HCT116 (cell line): ENCODE results near the gene CDK18. TPM values are rescaled to one million over a fixed set of nuclear protein-coding genes. Genes with fewer than 3 reads are reported as not detected.
A peak's percentile ranks its signal among the peaks of the same experiment; 100 is the strongest.

ENCODE experiments used
- ATAC-seq: fragments of 200-7000 bp; cut with Tn5 transposase; 2 replicates; pipeline ENCODE4 v1.9.1; 2020; ENCODE audit warnings: mild to moderate bottlenecking, moderate library complexity
- BruUV-seq: library from RNA; stranded (reverse); fragments of 400-500 nt; replicated peaks from 2 replicates; lab custom pipeline; 2021; lab: Mats Ljungman, UMichigan
- CTCF ChIA-PET: fragments of 300-600 bp; sonication (Branson Sonifier 250); formaldehyde crosslinking; loops from one replicate; lab custom pipeline; 2021; ENCODE audit warnings: antibody characterized with exemption; lab: Charles Lee
- POLR2A ChIA-PET: fragments of 300-600, 350-600 bp; sonication (Branson Sonifier 250); formaldehyde crosslinking; loops from one replicate; lab custom pipeline; 2021; ENCODE audit warnings: antibody characterized with exemption; lab: Charles Lee
- RAD21 ChIA-PET, 2 experiments: fragments of 300-600 bp; sonication (Branson Sonifier 250); formaldehyde crosslinking; loops; one replicate each; lab custom pipeline; 2023; ENCODE audit warnings: low total read pairs in 2 of 2; ENCODE audit not compliant: uncharacterized antibody in 2 of 2, unreplicated experiment in 2 of 2, low non-redundant PET in 1 of 2; lab: Charles Lee
- DNase-seq: peaks from one replicate; pipeline ENCODE4 v3.0.0-alpha.2; 2010; ENCODE audit warnings: low read depth, low spot score
- H2AFZ ChIP-seq: fragments of 200-600 bp; shearing (Covaris generic), sonication (generic); 2 replicates; pipeline ENCODE4 v1.6.1; 2017; ENCODE audit warnings: low read depth, mixed run types, mixed read lengths, antibody characterized with exemption, low read length; ENCODE audit not compliant: poor library complexity, severe bottlenecking
- H3K27ac ChIP-seq: 2 replicates; pipeline ENCODE4 v1.5.1; 2012; ENCODE audit warnings: low read depth, low read length
- H3K27me3 ChIP-seq: fragments of 200-600 bp; sonication (generic); 2 replicates; pipeline ENCODE4 v1.6.1; 2016; ENCODE audit warnings: mixed run types, low read length, mixed read lengths; ENCODE audit not compliant: insufficient read depth
- H3K36me3 ChIP-seq, 2 experiments: fragments of 200-500 bp in 1 of 2; fragments of 200-600 bp in 1 of 2; sonication (Bioruptor generic) in 1 of 2; sonication (generic) in 1 of 2; 2 replicates each; pipeline versions ENCODE4 v1.5.1 to v1.6.1; 2014 to 2016; ENCODE audit warnings: low read length in 2 of 2, inconsistent platforms in 1 of 2, mixed read lengths in 1 of 2, mixed run types in 1 of 2; ENCODE audit not compliant: insufficient read depth in 2 of 2, control insufficient read depth in 1 of 2
- H3K4me1 ChIP-seq, 2 experiments: fragments of 200-600 bp in 1 of 2; sonication (generic) in 1 of 2; 2 replicates each; pipeline versions ENCODE4 v1.5.1 to v1.6.1; 2012 to 2017; ENCODE audit warnings: low read length in 2 of 2, inconsistent platforms in 1 of 2, mild to moderate bottlenecking in 1 of 2, mixed read lengths in 1 of 2, mixed run types in 1 of 2, moderate library complexity in 1 of 2; ENCODE audit not compliant: insufficient read depth in 2 of 2, control insufficient read depth in 1 of 2
- H3K4me2 ChIP-seq: fragments of 200-600 bp; sonication (generic); 2 replicates; pipeline ENCODE4 v1.6.1; 2017; ENCODE audit warnings: mixed run types, low read length, mixed read lengths
- H3K4me3 ChIP-seq, 2 experiments: fragments of 200-600 bp in 1 of 2; sonication (generic) in 1 of 2; replicated peaks in 1 of 2; 2 replicates each; pipeline ENCODE4 v1.5.1; 2011 to 2016; ENCODE audit warnings: low read length in 2 of 2, control low read depth in 1 of 2, low read depth in 1 of 2, mild to moderate bottlenecking in 1 of 2, mixed read lengths in 1 of 2, mixed run types in 1 of 2
- H3K79me2 ChIP-seq: fragments of 200-600 bp; sonication (generic); 2 replicates; pipeline ENCODE4 v1.6.1; 2017; ENCODE audit warnings: mild to moderate bottlenecking, mixed run types, low read length, moderate library complexity, mixed read lengths; ENCODE audit not compliant: insufficient read depth
- H3K9ac ChIP-seq: fragments of 200-600 bp; sonication (generic); 2 replicates; pipeline ENCODE4 v1.6.1; 2016; ENCODE audit warnings: low read length, mixed read lengths
- H3K9me2 ChIP-seq: fragments of 200-600 bp; sonication (generic), shearing (Covaris generic); 2 replicates; pipeline ENCODE4 v1.6.1; 2017; ENCODE audit warnings: mixed run types, mild to moderate bottlenecking, moderate library complexity; ENCODE audit not compliant: insufficient read depth
- H3K9me3 ChIP-seq, 2 experiments: fragments of 200-500 bp in 1 of 2; fragments of 200-600 bp in 1 of 2; sonication (Bioruptor generic) in 1 of 2; sonication (generic) in 1 of 2; 2 replicates each; pipeline ENCODE4 v1.6.1; 2014 to 2017; ENCODE audit warnings: low read length in 2 of 2, mixed read lengths in 2 of 2, inconsistent platforms in 1 of 2, low read depth in 1 of 2, mild to moderate bottlenecking in 1 of 2, mixed run types in 1 of 2, moderate library complexity in 1 of 2; ENCODE audit not compliant: control insufficient read depth in 1 of 2, insufficient read depth in 1 of 2
- H4K20me1 ChIP-seq: fragments of 200-600 bp; sonication (generic), shearing (Covaris generic); 2 replicates; pipeline ENCODE4 v1.6.1; 2017; ENCODE audit warnings: mixed run types, mild to moderate bottlenecking, moderate library complexity; ENCODE audit not compliant: insufficient read depth
- CBX3 ChIP-seq: IDR thresholded peaks from 2 replicates; pipeline ENCODE4 v1.6.1; 2012; ENCODE audit warnings: low read depth
- CEBPB ChIP-seq: IDR thresholded peaks from 2 replicates; pipeline ENCODE4 v1.6.1; 2012; ENCODE audit warnings: low read depth
- EGR1 ChIP-seq: IDR thresholded peaks from 2 replicates; pipeline ENCODE4 v1.6.1; 2012; ENCODE audit warnings: low read depth
- FOSL1 ChIP-seq: IDR thresholded peaks from 2 replicates; pipeline ENCODE4 v1.6.1; 2012; ENCODE audit warnings: low read depth
- JUND ChIP-seq: IDR thresholded peaks from 2 replicates; pipeline ENCODE4 v1.6.1; 2012
- POLR2A ChIP-seq: IDR thresholded peaks from 2 replicates; pipeline ENCODE4 v1.7.0; 2011; ENCODE audit warnings: borderline replicate concordance; ENCODE audit not compliant: insufficient read depth, insufficient read length; ENCODE audit errors: extremely low read depth
- RAD21 ChIP-seq: IDR thresholded peaks from 2 replicates; pipeline ENCODE4 v1.6.1; 2012; ENCODE audit warnings: low read depth, mild to moderate bottlenecking
- SIN3A ChIP-seq: IDR thresholded peaks from 2 replicates; pipeline ENCODE4 v1.6.1; 2012; ENCODE audit warnings: low read depth
- TCF7L2 ChIP-seq: IDR thresholded peaks from 2 replicates; pipeline ENCODE4 v1.7.0; 2011; ENCODE audit warnings: borderline replicate concordance, inconsistent platforms; ENCODE audit not compliant: insufficient read depth, insufficient read length; ENCODE audit errors: extremely low read depth
- ZBTB33 ChIP-seq: IDR thresholded peaks from 2 replicates; pipeline ENCODE4 v1.6.1; 2011; ENCODE audit warnings: mild to moderate bottlenecking, low read length, moderate library complexity; ENCODE audit not compliant: insufficient replicate concordance; ENCODE audit errors: extremely low read depth
- ZFX ChIP-seq: fragments of 450-650 bp; IDR thresholded peaks from 2 replicates; pipeline ENCODE4 v1.6.1; 2017
- intact Hi-C: fragments of 100-400 bp; cut with micrococcal nuclease; formaldehyde crosslinking; loops from 2 replicates; pipeline ENCODE4 v1.10.0; 2022
- total RNA-seq: library from RNA; stranded (reverse); gene quantifications from one replicate; pipeline ENCODE4 v1.2.1, GENCODE V29; 2021; ENCODE audit not compliant: unreplicated experiment
- TF ChIP-seq, protein P1 (sequence below), 3 experiments: fragments of 200-600 bp in 1 of 3; sonication (generic) in 1 of 3; IDR thresholded peaks in 2 of 3; conservative IDR thresholded peaks in 1 of 3; 2 replicates each; pipeline ENCODE4 v1.5.1; 2012 to 2017; ENCODE audit warnings: low read depth in 2 of 3, low read length in 2 of 3, antibody characterized with exemption in 1 of 3, borderline replicate concordance in 1 of 3, control low read depth in 1 of 3, mild to moderate bottlenecking in 1 of 3, mixed read lengths in 1 of 3, mixed run types in 1 of 3, moderate library complexity in 1 of 3; ENCODE audit not compliant: insufficient read depth in 1 of 3

The CDK18 gene
- total RNA-seq, 1 experiment from 2014 or later = 32.0 TPM

GRCh38 chr1:205495237-205495823 is 9.1 kb upstream of the CDK18 start:
- Histone ChIP-seq H3K9ac (no peak overlapping the region), H3K79me2 (no peaks in the 10 kb centered on the region), H3K27me3 (no peaks in the 10 kb centered on the region), H3K36me3 (no peaks in the 10 kb centered on the region), H3K4me2 (0 out of 2 replicates have a peak overlapping the region, but pooled peaks have one; percentile 25), H2AFZ (no peak overlapping the region), H3K4me1 (peaks cover 17 to 22% of the 10 kb centered on the region in 2 experiments), H3K4me3 (no peak overlapping the region), H3K27ac (no peak overlapping the region), H4K20me1 (no peaks in the 10 kb centered on the region), H3K9me2 (no peaks in the 10 kb centered on the region), H3K9me3 (no peaks in the 10 kb centered on the region)
- BruUV-seq = no TSS peak
- ATAC-seq (no peak), DNase-seq (no peak)
- intact Hi-C loops = no loop called here
- TF ChIP-seq RAD21 (no peak), EGR1 (no peak), FOSL1 (no peak), TCF7L2 (peak; percentile 18)
- TF ChIP-seq, protein P1, sequence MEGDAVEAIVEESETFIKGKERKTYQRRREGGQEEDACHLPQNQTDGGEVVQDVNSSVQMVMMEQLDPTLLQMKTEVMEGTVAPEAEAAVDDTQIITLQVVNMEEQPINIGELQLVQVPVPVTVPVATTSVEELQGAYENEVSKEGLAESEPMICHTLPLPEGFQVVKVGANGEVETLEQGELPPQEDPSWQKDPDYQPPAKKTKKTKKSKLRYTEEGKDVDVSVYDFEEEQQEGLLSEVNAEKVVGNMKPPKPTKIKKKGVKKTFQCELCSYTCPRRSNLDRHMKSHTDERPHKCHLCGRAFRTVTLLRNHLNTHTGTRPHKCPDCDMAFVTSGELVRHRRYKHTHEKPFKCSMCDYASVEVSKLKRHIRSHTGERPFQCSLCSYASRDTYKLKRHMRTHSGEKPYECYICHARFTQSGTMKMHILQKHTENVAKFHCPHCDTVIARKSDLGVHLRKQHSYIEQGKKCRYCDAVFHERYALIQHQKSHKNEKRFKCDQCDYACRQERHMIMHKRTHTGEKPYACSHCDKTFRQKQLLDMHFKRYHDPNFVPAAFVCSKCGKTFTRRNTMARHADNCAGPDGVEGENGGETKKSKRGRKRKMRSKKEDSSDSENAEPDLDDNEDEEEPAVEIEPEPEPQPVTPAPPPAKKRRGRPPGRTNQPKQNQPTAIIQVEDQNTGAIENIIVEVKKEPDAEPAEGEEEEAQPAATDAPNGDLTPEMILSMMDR (IDR thresholded peaks at IDR 0.05 in 2 of 3, conservative IDR thresholded peaks at IDR 0.05 in 1 of 3; ENCODE audit: borderline replicate concordance in 1 of 3, insufficient read depth in 1 of 3, low read depth in 2 of 3, low read length in 2 of 3) = no peak
- CTCF ChIA-PET = interaction anchor here (1.2 to 12.3 kb wide), 3 partner anchors 10 to 34 kb away, joined by 3 to 200 read pairs (median 4); no protein-coding TSS in a partner anchor
- RAD21 ChIA-PET = no interaction called here
- POLR2A ChIA-PET = no interaction called here

DNA sequence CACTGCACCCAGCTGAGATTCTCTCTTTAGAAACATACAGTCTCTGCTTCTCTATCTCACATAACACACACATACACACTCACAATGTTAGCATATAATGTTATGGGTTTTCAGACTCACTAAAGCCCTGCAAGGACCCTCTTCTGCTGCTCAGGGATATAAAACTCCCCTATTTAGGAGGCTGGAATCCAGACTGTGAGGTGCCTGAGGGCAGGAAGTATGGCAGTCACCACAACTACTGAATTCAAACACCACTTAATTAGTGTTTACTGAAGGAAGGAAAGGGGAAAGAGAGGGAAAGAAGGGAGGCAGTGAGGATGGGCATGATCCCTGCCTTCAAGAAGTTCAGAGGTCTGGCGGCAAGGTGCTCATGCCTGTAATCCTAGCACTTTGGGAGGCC is 7.8 kb upstream of the CDK18 start:
- intact Hi-C loops = no loop called here
- CTCF ChIA-PET = interaction anchor here (12.3 kb wide), 1 partner anchor 27 kb away, joined by 200 read pairs; no protein-coding TSS in a partner anchor
- TF ChIP-seq POLR2A = no peak
- no peak for TF ChIP-seq RAD21
- no peak for TF ChIP-seq CEBPB
- no peak for TF ChIP-seq ZBTB33
- no peak for TF ChIP-seq CBX3
- TF ChIP-seq ZFX = no peak
- no peak for TF ChIP-seq EGR1
- TF ChIP-seq TCF7L2 = no peak
- no peak for TF ChIP-seq FOSL1
- TF ChIP-seq SIN3A = no peak
- TF ChIP-seq JUND = no peak

More for the DNA sequence above, 7.8 kb upstream of the CDK18 start:
- no peak overlapping the region for H2AFZ ChIP-seq
- H3K36me3 ChIP-seq = no peaks in the 10 kb centered on the region
- no TSS peak for BruUV-seq
- no peaks in the 10 kb centered on the region for H3K9me2 ChIP-seq
- no peak overlapping the region for H3K4me2 ChIP-seq
- peaks cover 17 to 22% of the 10 kb centered on the region in 2 experiments for H3K4me1 ChIP-seq
- H3K9me3 ChIP-seq = no peaks in the 10 kb centered on the region
- H3K79me2 ChIP-seq = no peaks in the 10 kb centered on the region
- H3K27me3 ChIP-seq = no peaks in the 10 kb centered on the region
- DNase-seq = no peak
- no peak overlapping the region for H3K27ac ChIP-seq
- no peak overlapping the region for H3K9ac ChIP-seq
- no peaks in the 10 kb centered on the region for H4K20me1 ChIP-seq
- ChIA-PET RAD21 (no interaction called here), POLR2A (no interaction called here)
- H3K4me3 ChIP-seq = no peak overlapping the region
- no peak for ATAC-seq
